Measurements from ENCODE around the gene RBBP7. TPM values are rescaled to one million over a fixed set of nuclear protein-coding genes. Genes with fewer than 3 reads are reported as not detected.

The RBBP7 gene
- polyA plus RNA-seq, 1 donor (not counting 4 experiments of a cell fraction or from before 2014, with no cell fraction given), result 137 TPM

DNA sequence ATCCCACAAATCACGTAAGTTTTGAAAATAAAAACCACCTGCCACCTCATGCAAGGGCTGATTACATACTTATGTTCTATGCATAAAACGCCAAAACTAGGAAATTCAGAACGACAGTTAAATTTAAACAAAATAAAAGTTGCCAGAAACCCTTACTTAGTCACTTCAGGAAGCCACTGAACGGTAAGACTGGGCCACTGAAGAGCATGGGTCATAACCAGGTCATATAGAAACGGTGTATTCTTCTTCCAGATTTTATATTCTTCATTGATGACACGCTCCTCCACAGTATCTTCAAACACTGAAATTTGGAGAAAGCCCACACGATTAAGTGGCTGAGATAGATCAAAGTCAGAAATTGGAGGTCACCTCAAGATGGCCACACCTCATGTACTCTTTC is 1.2 kb downstream of the RBBP7 start:
- Histone ChIP-seq H3K4me3 (ENCODE audit: control insufficient read depth in 2 of 3, extremely low read depth in 1 of 3, insufficient read depth in 2 of 3, low read depth in 1 of 3, low read length in 3 of 3) (peak overlapping the region; percentile 71 to 87 (median 73)), H3K79me2 (ENCODE audit: control insufficient read depth, insufficient read depth, low read length) (peaks cover 52% of the 10 kb centered on the region), H3K9me1 (ENCODE audit: control insufficient read depth, extremely low read depth, insufficient read depth, low read length) (no peaks in the 10 kb centered on the region), H2AFZ (ENCODE audit: control insufficient read depth, low read length) (peak overlapping the region; percentile 9), H3K4me1 (ENCODE audit: control insufficient read depth, extremely low read depth, insufficient read depth, low read length) (peaks cover 11% of the 10 kb centered on the region), H3K36me3 (ENCODE audit: control insufficient read depth in 2 of 2, extremely low read depth in 1 of 2, insufficient read depth in 2 of 2, low read length in 2 of 2) (peaks cover 0 to 11% of the 10 kb centered on the region in 2 experiments), H3K27me3 (ENCODE audit: control insufficient read depth, extremely low read depth, insufficient read depth, low read length) (peaks cover 7% of the 10 kb centered on the region), H4K20me1 (ENCODE audit: control insufficient read depth, extremely low read depth, insufficient read depth, low read length) (no peaks in the 10 kb centered on the region), H3K4me2 (ENCODE audit: control insufficient read depth, extremely low read depth, insufficient read depth, low read depth, low read length) (peak overlapping the region; percentile 96), H3K9me3 (ENCODE audit: control insufficient read depth, low read depth, low read length) (no peaks in the 10 kb centered on the region), H3K9ac (ENCODE audit: control insufficient read depth, extremely low read depth, insufficient read depth, low read length) (peak overlapping the region; percentile 84), H3K27ac (ENCODE audit: control insufficient read depth, insufficient read depth, low read length) (peak overlapping the region; percentile 53)
- FAIRE-seq, result no peak
- DNase-seq (ENCODE audit: low read depth, low spot score), result no peak
- TF ChIP-seq, protein P1, sequence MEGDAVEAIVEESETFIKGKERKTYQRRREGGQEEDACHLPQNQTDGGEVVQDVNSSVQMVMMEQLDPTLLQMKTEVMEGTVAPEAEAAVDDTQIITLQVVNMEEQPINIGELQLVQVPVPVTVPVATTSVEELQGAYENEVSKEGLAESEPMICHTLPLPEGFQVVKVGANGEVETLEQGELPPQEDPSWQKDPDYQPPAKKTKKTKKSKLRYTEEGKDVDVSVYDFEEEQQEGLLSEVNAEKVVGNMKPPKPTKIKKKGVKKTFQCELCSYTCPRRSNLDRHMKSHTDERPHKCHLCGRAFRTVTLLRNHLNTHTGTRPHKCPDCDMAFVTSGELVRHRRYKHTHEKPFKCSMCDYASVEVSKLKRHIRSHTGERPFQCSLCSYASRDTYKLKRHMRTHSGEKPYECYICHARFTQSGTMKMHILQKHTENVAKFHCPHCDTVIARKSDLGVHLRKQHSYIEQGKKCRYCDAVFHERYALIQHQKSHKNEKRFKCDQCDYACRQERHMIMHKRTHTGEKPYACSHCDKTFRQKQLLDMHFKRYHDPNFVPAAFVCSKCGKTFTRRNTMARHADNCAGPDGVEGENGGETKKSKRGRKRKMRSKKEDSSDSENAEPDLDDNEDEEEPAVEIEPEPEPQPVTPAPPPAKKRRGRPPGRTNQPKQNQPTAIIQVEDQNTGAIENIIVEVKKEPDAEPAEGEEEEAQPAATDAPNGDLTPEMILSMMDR (optimal IDR thresholded peaks at IDR 0.05 in 1 of 3, IDR thresholded peaks at IDR 0.05 in 1 of 3, conservative IDR thresholded peaks at IDR 0.05 in 1 of 3; ENCODE audit: extremely low read depth in 1 of 3, insufficient read depth in 2 of 3, low read length in 3 of 3), result no peak
- TF ChIP-seq EZH2 (IDR thresholded peaks at IDR 0.05; ENCODE audit: low read length), result no peak
- dilution Hi-C loops (cut with MboI; ENCODE audit: extremely low pct_ligation_motif_present, low sequenced_read_pairs), result no loop called here

DNA sequence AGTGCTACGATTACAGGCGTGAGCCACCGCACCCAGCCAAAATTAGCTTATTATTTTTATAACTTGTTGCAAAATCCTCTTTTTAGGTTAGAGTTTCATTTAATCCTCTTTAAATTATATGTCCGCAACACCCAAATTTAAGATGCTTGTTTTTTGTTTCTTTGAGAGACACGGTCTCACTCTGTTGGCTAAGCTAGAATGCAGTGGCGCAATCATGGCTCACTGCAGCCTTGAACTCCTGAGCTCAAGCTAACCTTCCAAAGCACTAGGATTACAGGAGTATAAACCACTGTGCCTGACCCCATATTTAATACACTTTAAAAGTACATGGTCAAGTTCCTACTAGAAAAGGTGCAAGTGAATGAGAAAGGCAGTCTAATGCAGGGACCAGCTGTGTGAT is 2.2 kb downstream of the RBBP7 start:
- FAIRE-seq (no peak), DNase-seq (ENCODE audit: low read depth, low spot score) (no peak)
- Histone ChIP-seq H3K9me3 (ENCODE audit: control insufficient read depth, low read depth, low read length) (no peaks in the 10 kb centered on the region), H3K4me3 (ENCODE audit: control insufficient read depth in 2 of 3, extremely low read depth in 1 of 3, insufficient read depth in 2 of 3, low read depth in 1 of 3, low read length in 3 of 3) (peak overlapping the region in 1 of 3 experiments; percentile 15), H3K27me3 (ENCODE audit: control insufficient read depth, extremely low read depth, insufficient read depth, low read length) (peaks cover 7% of the 10 kb centered on the region), H3K9me1 (ENCODE audit: control insufficient read depth, extremely low read depth, insufficient read depth, low read length) (no peaks in the 10 kb centered on the region), H3K79me2 (ENCODE audit: control insufficient read depth, insufficient read depth, low read length) (peaks cover 60% of the 10 kb centered on the region), H3K27ac (ENCODE audit: control insufficient read depth, insufficient read depth, low read length) (no peak overlapping the region), H3K36me3 (ENCODE audit: control insufficient read depth in 2 of 2, extremely low read depth in 1 of 2, insufficient read depth in 2 of 2, low read length in 2 of 2) (peaks cover 0 to 14% of the 10 kb centered on the region in 2 experiments), H2AFZ (ENCODE audit: control insufficient read depth, low read length) (no peak overlapping the region), H3K4me2 (ENCODE audit: control insufficient read depth, extremely low read depth, insufficient read depth, low read depth, low read length) (no peak overlapping the region), H3K4me1 (ENCODE audit: control insufficient read depth, extremely low read depth, insufficient read depth, low read length) (peaks cover 8% of the 10 kb centered on the region), H3K9ac (ENCODE audit: control insufficient read depth, extremely low read depth, insufficient read depth, low read length) (no peak overlapping the region), H4K20me1 (ENCODE audit: control insufficient read depth, extremely low read depth, insufficient read depth, low read length) (no peaks in the 10 kb centered on the region)
- TF ChIP-seq, protein P1 (optimal IDR thresholded peaks at IDR 0.05 in 1 of 3, IDR thresholded peaks at IDR 0.05 in 1 of 3, conservative IDR thresholded peaks at IDR 0.05 in 1 of 3; ENCODE audit: extremely low read depth in 1 of 3, insufficient read depth in 2 of 3, low read length in 3 of 3), result no peak
- TF ChIP-seq EZH2 (IDR thresholded peaks at IDR 0.05; ENCODE audit: low read length), result no peak
- dilution Hi-C loops (cut with MboI; ENCODE audit: extremely low pct_ligation_motif_present, low sequenced_read_pairs), result no loop called here
